HG03354 (cell line): ENCODE measurements around the gene PTGR3.
"Not testable (repeated sequence)": the region's sequence is repeated elsewhere in the genome, so short reads cannot be mapped to it uniquely, and the experiment has no call there.

Experiments
- ATAC-seq: cut with Tn5 transposase; IDR thresholded peaks from one replicate; pipeline ENCODE4 v1.9.1; 2021; ENCODE audit warnings: mild to moderate bottlenecking; ENCODE audit not compliant: unreplicated experiment, poor library complexity, severe bottlenecking

The PTGR3 gene

GRCh38 chr18:75205514-75206132 is 3.3 kb downstream of the PTGR3 start:
- ATAC-seq, result no peak

- ATAC-seq, result no peak
Observed at GRCh38 chr18:75204732-75205513, 4.0 kb downstream of the PTGR3 start.

GRCh38 chr18:75204269-75204731 is 4.6 kb downstream of the PTGR3 start:
- ATAC-seq, result no peak

- no peak for ATAC-seq
Observed at GRCh38 chr18:75203416-75204268, 5.3 kb downstream of the PTGR3 start.

GRCh38 chr18:75202696-75203365 is 6.1 kb downstream of the PTGR3 start:
- ATAC-seq, result no peak

- no peak for ATAC-seq
Observed at GRCh38 chr18:75201282-75202270, 7.4 kb downstream of the PTGR3 start.

- no peak for ATAC-seq
Observed at GRCh38 chr18:75200605-75201280, 8.2 kb downstream of the PTGR3 start.

GRCh38 chr18:75200071-75200470 is 8.9 kb downstream of the PTGR3 start:
- ATAC-seq, result no peak

GRCh38 chr18:75199327-75199726 is 9.6 kb downstream of the PTGR3 start:
- no peak for ATAC-seq

GRCh38 chr18:75198036-75198435 is 10.9 kb downstream of the PTGR3 start:
- ATAC-seq, result no peak

- ATAC-seq, result no peak
Observed at GRCh38 chr18:75192899-75193298, 16.0 kb downstream of the PTGR3 start.

GRCh38 chr18:75189696-75190095 is 19.2 kb downstream of the PTGR3 start:
- no peak for ATAC-seq

GRCh38 chr18:75187702-75188101 is 21.2 kb downstream of the PTGR3 start:
- ATAC-seq, result not testable (repeated sequence)

GRCh38 chr18:75185460-75185859 is 23.5 kb downstream of the PTGR3 start:
- no peak for ATAC-seq

GRCh38 chr18:75183973-75184493 is 24.9 kb downstream of the PTGR3 start:
- no peak for ATAC-seq

GRCh38 chr18:75183524-75183923 is 25.4 kb downstream of the PTGR3 start:
- ATAC-seq, result no peak

GRCh38 chr18:75179819-75180600 is 28.9 kb downstream of the PTGR3 start:
- no peak for ATAC-seq
